C1 segment of cervical spinal cord (tissue), 14 donors: ENCODE data around the gene ZDHHC14.
A peak's percentile ranks its signal among the peaks of the same experiment; 100 is the strongest.
"Not testable (repeated sequence)": the region's sequence is repeated elsewhere in the genome, so short reads cannot be mapped to it uniquely, and the experiment has no call there.

ENCODE experiments used
- DNase-seq, 14 donors: peaks; one replicate each; lab custom pipeline; 2025; lab: John Stamatoyannopoulos, UW

The ZDHHC14 gene

GRCh38 chr6:157405986-157406385 lies 25.0 kb downstream of the ZDHHC14 start:
- no peak for DNase-seq

GRCh38 chr6:157406661-157407060 lies 25.7 kb downstream of the ZDHHC14 start:
- no peak for DNase-seq

- no peak for DNase-seq
Measured at GRCh38 chr6:157407646-157408045, 26.7 kb downstream of the ZDHHC14 start.

- DNase-seq, result not testable (repeated sequence)
Measured at GRCh38 chr6:157408427-157408826, 27.4 kb downstream of the ZDHHC14 start.

- DNase-seq, result no peak
Measured at GRCh38 chr6:157410045-157410444, 29.1 kb downstream of the ZDHHC14 start.

- no peak for DNase-seq
Measured at GRCh38 chr6:157411368-157411767, 30.4 kb downstream of the ZDHHC14 start.

GRCh38 chr6:157412791-157413190 lies 31.8 kb downstream of the ZDHHC14 start:
- DNase-seq, result peak in 1 of 14 donors; percentile 87

- no peak for DNase-seq
Measured at GRCh38 chr6:157420497-157420896, 39.5 kb downstream of the ZDHHC14 start.

- peak in 1 of 14 donors; percentile 24 for DNase-seq
Measured at GRCh38 chr6:157424491-157425020, 43.6 kb downstream of the ZDHHC14 start.

- DNase-seq, result no peak
Measured at GRCh38 chr6:157427969-157428368, 47.0 kb downstream of the ZDHHC14 start.

GRCh38 chr6:157428427-157429202 lies 47.6 kb downstream of the ZDHHC14 start:
- DNase-seq, result peak in 1 of 14 donors; percentile 28

- no peak for DNase-seq
Measured at GRCh38 chr6:157429248-157429647, 48.3 kb downstream of the ZDHHC14 start.

GRCh38 chr6:157430834-157431233 lies 49.8 kb downstream of the ZDHHC14 start:
- no peak for DNase-seq

GRCh38 chr6:157432231-157432891 lies 51.4 kb downstream of the ZDHHC14 start:
- DNase-seq, result peak in 1 of 14 donors; percentile 35

- DNase-seq, result peak in 1 of 14 donors; percentile 58
Measured at GRCh38 chr6:157432892-157433265, 51.9 kb downstream of the ZDHHC14 start.

- no peak for DNase-seq
Measured at GRCh38 chr6:157433678-157434081, 52.7 kb downstream of the ZDHHC14 start.

- DNase-seq, result peak in 9 of 14 donors; percentile 31 to 62 (median 43)
Measured at GRCh38 chr6:157434349-157435033, 53.5 kb downstream of the ZDHHC14 start.

GRCh38 chr6:157436219-157436943 lies 55.4 kb downstream of the ZDHHC14 start:
- DNase-seq, result peak in 6 of 14 donors; percentile 26 to 48 (median 38)

GRCh38 chr6:157436944-157437336 lies 56.0 kb downstream of the ZDHHC14 start:
- peak in 1 of 14 donors; percentile 48 for DNase-seq

- DNase-seq, result no peak
Measured at GRCh38 chr6:157438611-157439111, 57.7 kb downstream of the ZDHHC14 start.

GRCh38 chr6:157440171-157440570 lies 59.2 kb downstream of the ZDHHC14 start:
- no peak for DNase-seq
